MM.1S (cell line): ENCODE data around the gene NFATC3.

Experiments used
- DNase-seq: peaks from one replicate; pipeline ENCODE4 v3.0.0-alpha.2; 2015
- H2AFZ ChIP-seq: fragments of 300-600 bp; sonication (generic); 2 replicates; pipeline ENCODE4 v1.6.0; 2016; ENCODE audit warnings: antibody characterized with exemption, low read length
- H3F3A ChIP-seq: fragments of 300-600 bp; sonication (generic); 2 replicates; pipeline ENCODE4 v1.6.1; 2016; ENCODE audit warnings: mild to moderate bottlenecking, antibody characterized with exemption, low read length, moderate library complexity, mixed read lengths; ENCODE audit not compliant: insufficient read depth
- H3K27ac ChIP-seq: fragments of 300-600 bp; sonication (generic); 2 replicates; pipeline ENCODE4 v1.5.1; 2016; ENCODE audit warnings: mild to moderate bottlenecking, low read length
- H3K27me3 ChIP-seq: fragments of 300-600 bp; sonication (generic); replicated peaks from 2 replicates; pipeline ENCODE4 v1.6.0; 2016; ENCODE audit warnings: low read length; ENCODE audit not compliant: insufficient read depth
- H3K36me3 ChIP-seq: fragments of 300-600 bp; sonication (generic); replicated peaks from 2 replicates; pipeline ENCODE4 v1.6.1; 2016; ENCODE audit warnings: mild to moderate bottlenecking, low read length, mixed read lengths; ENCODE audit not compliant: insufficient read depth
- H3K4me1 ChIP-seq: fragments of 300-600 bp; sonication (generic); 2 replicates; pipeline ENCODE4 v1.6.1; 2016; ENCODE audit warnings: low read length, mixed read lengths
- H3K4me2 ChIP-seq: fragments of 300-600 bp; sonication (generic); 2 replicates; pipeline ENCODE4 v1.6.0; 2016; ENCODE audit warnings: low read depth, low read length
- H3K4me3 ChIP-seq: fragments of 300-600 bp; sonication (generic); 2 replicates; pipeline ENCODE4 v1.5.1; 2016; ENCODE audit warnings: low read length, mixed read lengths
- H3K79me2 ChIP-seq: fragments of 300-600 bp; sonication (generic); 2 replicates; pipeline ENCODE4 v1.6.1; 2016; ENCODE audit warnings: mixed run types, low read length, mixed read lengths
- H3K9ac ChIP-seq: fragments of 300-600 bp; sonication (generic); 2 replicates; pipeline ENCODE4 v1.6.1; 2016; ENCODE audit warnings: low read length, mixed read lengths
- H3K9me2 ChIP-seq: fragments of 300-600 bp; sonication (generic); replicated peaks from 2 replicates; pipeline ENCODE4 v1.6.1; 2016; ENCODE audit warnings: mild to moderate bottlenecking, low read length, mixed read lengths; ENCODE audit not compliant: insufficient read depth
- H3K9me3 ChIP-seq: fragments of 300-600 bp; sonication (generic); replicated peaks from 2 replicates; pipeline ENCODE4 v1.6.1; 2016; ENCODE audit warnings: mild to moderate bottlenecking, low read length, mixed read lengths; ENCODE audit not compliant: insufficient read depth
- H4K20me1 ChIP-seq: fragments of 300-600 bp; sonication (generic); 2 replicates; pipeline ENCODE4 v1.6.1; 2016; ENCODE audit warnings: mild to moderate bottlenecking, low read length, moderate library complexity, mixed read lengths; ENCODE audit not compliant: insufficient read depth
- CTCF ChIP-seq: fragments of 300-600 bp; sonication (generic); IDR thresholded peaks from 2 replicates; pipeline ENCODE4 v1.5.1; 2016; ENCODE audit warnings: antibody characterized with exemption, low read length, mixed read lengths
- EZH2 ChIP-seq: fragments of 300-600 bp; sonication (generic); optimal IDR thresholded peaks from 2 replicates; pipeline ENCODE3; 2017; ENCODE audit warnings: low read depth, mild to moderate bottlenecking, antibody characterized with exemption, low read length, mixed read lengths
- EZH2phosphoT487 ChIP-seq: fragments of 300-600 bp; sonication (generic); IDR thresholded peaks from 2 replicates; pipeline ENCODE4 v1.6.1; 2018; ENCODE audit warnings: antibody characterized with exemption, low read length

Gene NFATC3

GRCh38 chr16:68190081-68190480 lies 104.9 kb downstream of the NFATC3 start:
- no peak overlapping the region for H3K4me2 ChIP-seq
- H3K79me2 ChIP-seq, result peaks cover 6% of the 10 kb centered on the region
- H3K9me2 ChIP-seq, result no peaks in the 10 kb centered on the region
- H3K27ac ChIP-seq, result no peak overlapping the region
- no peaks in the 10 kb centered on the region for H3K9me3 ChIP-seq
- H3K36me3 ChIP-seq, result no peaks in the 10 kb centered on the region
- no peaks in the 10 kb centered on the region; the same call in 1 of the 2 replicates for H4K20me1 ChIP-seq
- H3K9ac ChIP-seq, result no peak overlapping the region
- H3K4me1 ChIP-seq, result peaks cover 14% of the 10 kb centered on the region; the same call in 1 of the 2 replicates
- TF ChIP-seq CTCF (no peak), EZH2phosphoT487 (no peak), EZH2 (no peak)
- DNase-seq, result no peak
- H3K27me3 ChIP-seq, result no peaks in the 10 kb centered on the region
- H3K4me3 ChIP-seq, result no peak overlapping the region
- no peak overlapping the region for H2AFZ ChIP-seq
- peaks cover 7% of the 10 kb centered on the region for H3F3A ChIP-seq

- Histone ChIP-seq H3K27ac (no peak overlapping the region), H3K4me3 (no peak overlapping the region), H3K4me1 (peaks cover 14% of the 10 kb centered on the region; the same call in 1 of the 2 replicates), H3K36me3 (no peaks in the 10 kb centered on the region), H2AFZ (no peak overlapping the region), H3K27me3 (no peaks in the 10 kb centered on the region), H3K9me3 (no peaks in the 10 kb centered on the region), H3K9me2 (no peaks in the 10 kb centered on the region), H4K20me1 (no peaks in the 10 kb centered on the region; the same call in 1 of the 2 replicates), H3K9ac (no peak overlapping the region), H3K79me2 (peaks cover 9% of the 10 kb centered on the region), H3K4me2 (no peak overlapping the region), H3F3A (peaks cover 7% of the 10 kb centered on the region)
- no peak for DNase-seq
- no peak for TF ChIP-seq CTCF
- no peak for TF ChIP-seq EZH2phosphoT487
- TF ChIP-seq EZH2, result no peak
These were observed 105.8 kb downstream of the NFATC3 start for GRCh38 chr16:68190736-68191510.

GRCh38 chr16:68194251-68194650 lies 109.1 kb downstream of the NFATC3 start:
- Histone ChIP-seq H3K9ac (peak overlapping the region; percentile 12; the same call in 1 of the 2 replicates), H3K4me1 (peaks cover 14% of the 10 kb centered on the region; the same call in 1 of the 2 replicates), H3K9me2 (no peaks in the 10 kb centered on the region), H3K4me3 (no peak overlapping the region), H3K4me2 (peak overlapping the region; percentile 7; the same call in 1 of the 2 replicates), H3K79me2 (peaks cover 9% of the 10 kb centered on the region), H4K20me1 (no peaks in the 10 kb centered on the region; the same call in 1 of the 2 replicates), H3K9me3 (no peaks in the 10 kb centered on the region), H3F3A (peaks cover 7% of the 10 kb centered on the region), H3K27me3 (no peaks in the 10 kb centered on the region), H3K36me3 (no peaks in the 10 kb centered on the region), H2AFZ (no peak overlapping the region), H3K27ac (peak overlapping the region; percentile 42; the same call in 1 of the 2 replicates)
- no peak for TF ChIP-seq EZH2phosphoT487
- TF ChIP-seq EZH2, result no peak
- TF ChIP-seq CTCF, result no peak
- DNase-seq, result peak; percentile 42
